GM15510 (cell line): ENCODE measurements around the gene HEPACAM.

ENCODE experiments used
- POLR2A ChIP-seq: IDR thresholded peaks from 3 replicates; pipeline ENCODE4 v1.6.1; 2011; ENCODE audit warnings: borderline replicate concordance; ENCODE audit not compliant: insufficient read length; ENCODE audit errors: extremely low read depth

The HEPACAM gene

DNA sequence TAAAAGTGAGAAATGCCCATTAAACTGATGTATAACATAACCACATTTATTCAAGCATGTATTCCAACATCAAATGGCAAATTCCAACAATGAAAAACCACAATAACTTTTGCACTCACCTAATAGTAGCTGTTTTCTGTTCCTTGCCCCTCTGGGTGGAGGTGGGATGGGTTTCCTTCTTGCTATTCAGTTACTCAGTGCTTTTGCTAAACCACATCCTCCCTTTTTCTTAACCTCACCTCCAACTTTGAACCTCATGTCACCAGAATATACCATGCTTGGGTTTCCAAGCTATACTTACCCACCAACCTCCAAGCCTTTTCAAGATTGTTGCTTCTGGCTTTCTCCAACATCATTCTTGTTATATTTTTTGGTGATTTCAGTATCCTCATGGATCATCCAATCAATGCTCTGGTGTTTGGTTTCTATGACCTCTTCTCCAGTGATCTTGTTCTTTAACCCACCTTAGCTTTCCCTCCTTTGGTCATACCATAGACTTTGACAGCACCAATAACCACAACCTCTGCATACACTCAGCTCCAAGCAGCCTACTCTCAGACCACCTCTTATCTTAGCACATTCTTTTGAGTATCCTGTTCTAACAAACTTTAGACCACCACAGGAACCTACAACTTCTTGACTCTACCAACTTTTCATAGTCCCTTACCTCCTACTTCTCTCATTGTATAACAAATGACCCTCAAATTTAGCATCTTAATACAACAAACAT, 14.9 kb upstream of the HEPACAM start:
- TF ChIP-seq POLR2A: no peak

DNA sequence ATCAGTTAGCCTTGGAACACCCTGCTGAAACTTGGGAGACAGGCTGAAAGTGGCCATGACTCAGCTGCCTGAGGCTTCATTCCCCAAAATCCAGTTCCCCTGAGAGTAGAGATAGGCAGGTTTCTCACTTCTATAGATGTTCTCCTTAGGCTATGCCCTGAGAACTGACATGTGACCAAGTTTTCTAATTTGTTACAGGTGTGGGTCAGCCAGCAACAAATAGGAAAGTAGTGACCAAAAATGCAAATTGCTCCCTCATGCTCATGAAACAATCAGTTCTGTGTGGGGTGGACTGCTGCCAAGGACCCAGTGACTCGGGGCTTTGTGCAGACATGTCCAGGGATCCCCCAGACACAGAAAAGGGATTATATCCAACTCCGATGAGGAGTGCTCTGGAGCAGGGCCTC, 10.9 kb upstream of the HEPACAM start:
- no peak for TF ChIP-seq POLR2A

DNA sequence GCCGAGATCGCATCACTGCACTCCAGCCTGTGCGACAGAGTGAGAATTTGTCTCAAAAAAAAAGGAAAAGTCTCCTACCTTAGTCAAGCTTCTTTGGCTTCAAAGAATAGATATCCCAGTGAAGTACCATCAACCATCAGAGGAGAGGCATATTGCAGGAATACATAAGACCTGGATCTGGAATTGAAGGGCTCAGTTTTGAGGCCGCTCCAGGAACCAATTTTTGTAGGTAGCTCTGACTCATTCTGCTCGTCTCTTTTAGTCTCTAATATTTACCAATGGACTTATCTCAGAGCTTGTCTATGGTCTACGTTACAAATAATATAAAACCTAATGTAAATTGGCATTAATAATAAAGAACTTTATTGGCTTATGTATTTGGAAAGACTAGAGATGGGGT, 10.0 kb upstream of the HEPACAM start:
- no peak for TF ChIP-seq POLR2A

DNA sequence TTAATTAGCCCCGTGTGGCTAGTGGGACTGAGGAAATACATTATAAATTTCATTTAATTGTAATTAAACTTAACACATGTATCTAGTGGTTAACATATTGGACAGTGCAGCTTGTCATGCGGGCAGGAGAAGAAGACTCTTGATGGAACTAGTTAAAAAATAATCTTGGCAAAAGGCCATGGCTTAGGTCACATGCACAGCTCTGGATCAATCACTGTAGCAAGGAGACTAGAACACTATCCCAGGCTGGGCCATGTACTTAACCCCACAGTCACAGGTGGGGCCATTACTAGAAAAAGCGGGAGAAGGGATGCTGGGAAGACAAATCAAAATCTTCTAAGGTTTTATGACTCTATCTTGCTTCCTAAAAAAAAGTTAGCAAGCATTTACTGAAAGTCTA, 8.7 kb upstream of the HEPACAM start:
- no peak for TF ChIP-seq POLR2A

DNA sequence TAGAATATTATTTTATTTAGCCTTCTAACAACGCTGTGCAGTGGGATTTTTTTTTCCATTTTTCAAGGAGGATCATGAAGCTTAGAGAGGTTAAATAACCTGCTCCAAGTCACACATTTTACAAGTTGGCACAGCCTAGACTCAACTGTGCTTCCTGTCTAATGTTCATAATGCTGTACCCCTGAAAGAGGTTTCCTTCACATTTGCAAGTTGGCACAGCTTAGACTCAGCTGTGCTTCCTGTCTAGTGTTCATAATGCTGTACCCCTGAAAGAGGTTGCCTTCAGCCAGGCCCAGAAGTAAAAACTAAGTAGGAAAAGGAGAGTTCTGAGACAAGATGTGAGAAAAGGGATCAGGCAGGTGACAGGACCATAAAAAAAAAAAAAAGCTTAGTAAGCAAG, 7.9 kb upstream of the HEPACAM start:
- TF ChIP-seq POLR2A: no peak

DNA sequence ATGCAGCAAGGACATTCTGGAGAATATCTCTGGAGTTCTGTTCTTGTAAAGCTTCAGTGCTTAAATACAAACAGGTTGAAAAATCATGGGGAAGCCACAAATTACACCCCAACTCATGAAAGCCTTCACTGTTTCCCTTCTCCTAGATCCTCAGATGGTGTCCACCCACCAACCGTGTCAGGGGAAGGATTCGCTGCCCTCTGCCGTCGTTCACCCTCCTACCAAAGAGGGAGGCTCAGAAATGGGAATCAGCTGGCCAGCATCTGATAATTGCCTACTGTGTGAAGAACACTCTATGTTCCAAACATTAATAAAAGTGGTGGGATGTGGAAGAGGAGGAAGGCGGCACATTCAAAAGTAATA, 7.4 kb upstream of the HEPACAM start:
- no peak for TF ChIP-seq POLR2A

DNA sequence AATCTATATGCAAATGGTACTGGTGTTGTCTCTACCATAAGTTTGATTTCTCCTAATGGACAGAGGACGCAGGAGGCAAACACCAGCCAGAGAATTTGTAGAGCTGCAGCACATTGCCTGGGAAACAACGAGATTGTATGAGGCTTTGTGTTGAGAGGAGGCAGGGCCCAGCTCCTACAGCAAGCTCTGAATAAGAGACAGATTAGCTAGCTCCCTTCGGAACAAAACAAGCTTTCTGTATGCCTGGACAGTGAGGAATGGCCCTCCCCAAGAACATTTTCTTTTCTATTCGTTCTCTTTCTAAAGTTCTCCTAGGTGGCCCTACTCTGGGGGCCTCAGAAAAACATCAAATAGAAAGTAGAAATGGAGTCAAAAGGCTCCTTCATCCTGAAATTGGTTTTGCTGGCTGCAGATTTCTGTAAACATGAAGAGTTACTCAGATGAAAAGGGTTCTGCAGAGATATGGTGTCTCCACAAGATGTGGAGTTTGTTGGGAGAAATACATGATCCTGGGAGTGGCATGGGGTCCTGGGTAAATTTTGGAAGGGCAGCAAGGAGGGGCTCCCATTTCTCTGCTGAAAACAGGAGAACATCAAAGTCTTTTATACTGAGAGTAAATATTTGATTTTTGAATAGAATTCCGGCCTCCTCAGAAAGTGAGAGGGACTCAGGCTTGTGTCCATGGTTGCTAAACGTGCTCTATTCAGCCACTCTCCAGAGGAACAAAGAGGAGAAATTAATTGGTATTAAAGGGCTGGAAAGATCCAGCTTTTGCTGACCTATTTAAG, 6.8 kb upstream of the HEPACAM start:
- no peak for TF ChIP-seq POLR2A

DNA sequence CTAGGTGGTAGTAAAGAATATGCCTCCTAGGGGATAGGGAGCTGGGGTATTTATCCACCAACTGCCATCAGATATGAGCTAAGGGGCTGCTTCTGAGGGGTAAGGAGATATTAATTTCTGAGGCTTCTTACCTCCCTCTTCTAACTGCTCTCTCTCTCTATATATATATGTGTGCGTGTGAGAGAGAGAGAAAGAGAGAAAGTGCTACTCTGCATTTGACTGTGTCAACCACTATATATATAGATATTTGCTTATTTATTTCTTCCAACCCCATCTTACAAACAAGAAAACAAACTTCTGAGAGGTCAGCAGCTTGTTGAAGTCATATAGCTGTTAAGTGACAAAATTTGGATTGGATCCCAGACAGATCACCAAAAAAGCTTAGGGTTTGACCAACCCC, 5.9 kb upstream of the HEPACAM start:
- no peak for TF ChIP-seq POLR2A

DNA sequence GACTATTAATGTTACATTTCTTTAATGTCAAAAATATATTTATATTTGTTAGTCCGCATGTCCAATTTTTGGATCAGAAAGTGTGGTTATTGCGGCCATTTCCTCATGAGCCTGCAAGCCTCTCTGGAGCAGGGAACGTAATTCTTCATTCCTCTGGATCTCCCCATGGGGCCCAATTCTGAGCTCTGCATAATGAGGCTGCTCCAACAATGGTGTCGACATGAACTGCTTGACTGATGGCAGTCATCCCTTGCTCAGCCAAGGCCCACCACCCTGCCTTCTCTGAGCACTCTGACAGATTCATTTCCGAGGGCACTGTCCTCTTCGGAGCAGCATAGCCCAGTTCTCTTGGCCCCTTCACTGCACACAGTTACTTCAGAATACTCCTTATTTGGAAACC, 3.1 kb upstream of the HEPACAM start:
- TF ChIP-seq POLR2A: no peak

DNA sequence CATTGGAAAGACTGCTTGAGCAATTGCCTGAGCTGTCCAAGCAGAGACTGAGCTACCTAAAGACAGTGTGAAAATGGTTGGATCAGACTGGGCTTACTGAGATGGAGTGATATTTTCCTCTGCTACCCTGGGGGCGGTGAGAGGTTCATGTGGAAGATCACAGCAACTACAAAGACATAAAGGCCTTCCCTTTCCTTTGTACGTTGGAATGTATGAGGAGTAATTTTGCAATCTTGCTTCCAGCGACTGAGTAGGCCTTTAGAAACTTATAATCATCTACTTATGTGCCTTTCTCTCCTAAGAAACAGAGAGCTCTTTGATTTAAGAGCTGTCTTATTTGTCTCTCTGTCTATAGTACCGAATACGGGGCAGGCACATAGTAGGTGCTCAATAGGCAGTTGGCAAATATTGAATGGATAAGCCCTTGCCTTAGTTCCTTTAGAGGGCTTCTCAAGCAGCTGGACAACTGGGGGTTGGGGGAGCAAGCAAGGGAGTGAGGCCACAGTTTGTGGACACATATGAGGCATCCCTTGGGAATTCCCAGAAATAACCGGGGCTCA, 2.4 kb upstream of the HEPACAM start:
- TF ChIP-seq POLR2A: no peak

DNA sequence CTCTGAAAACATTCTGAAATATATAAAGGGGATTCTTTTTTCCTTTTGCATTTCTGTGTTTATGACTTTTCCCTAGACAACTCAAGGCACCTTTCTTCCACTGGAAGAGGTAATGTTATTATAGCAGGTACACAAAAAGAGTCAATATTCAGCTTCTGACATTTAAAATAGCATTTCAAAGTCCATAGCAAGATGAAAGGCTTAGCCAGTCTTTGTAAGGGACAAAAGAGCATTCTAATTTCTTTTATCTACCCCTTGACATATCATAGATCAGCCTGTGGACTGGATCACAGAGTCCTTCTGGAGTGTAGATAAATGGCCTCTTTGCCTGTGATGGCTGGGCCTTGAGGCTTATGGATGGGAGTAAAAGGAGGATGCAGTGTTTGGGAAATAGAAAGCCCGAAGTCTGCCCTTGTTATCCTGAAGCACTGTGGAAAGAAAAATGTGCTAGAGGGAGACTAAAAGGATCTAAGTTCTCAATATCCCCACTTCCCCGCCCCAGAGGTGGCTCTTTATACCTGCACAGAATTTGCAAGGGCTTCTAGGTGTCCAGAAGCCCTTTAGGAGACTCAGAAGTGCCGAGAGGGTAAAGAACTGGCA, 1.6 kb upstream of the HEPACAM start:
- no peak for TF ChIP-seq POLR2A

DNA sequence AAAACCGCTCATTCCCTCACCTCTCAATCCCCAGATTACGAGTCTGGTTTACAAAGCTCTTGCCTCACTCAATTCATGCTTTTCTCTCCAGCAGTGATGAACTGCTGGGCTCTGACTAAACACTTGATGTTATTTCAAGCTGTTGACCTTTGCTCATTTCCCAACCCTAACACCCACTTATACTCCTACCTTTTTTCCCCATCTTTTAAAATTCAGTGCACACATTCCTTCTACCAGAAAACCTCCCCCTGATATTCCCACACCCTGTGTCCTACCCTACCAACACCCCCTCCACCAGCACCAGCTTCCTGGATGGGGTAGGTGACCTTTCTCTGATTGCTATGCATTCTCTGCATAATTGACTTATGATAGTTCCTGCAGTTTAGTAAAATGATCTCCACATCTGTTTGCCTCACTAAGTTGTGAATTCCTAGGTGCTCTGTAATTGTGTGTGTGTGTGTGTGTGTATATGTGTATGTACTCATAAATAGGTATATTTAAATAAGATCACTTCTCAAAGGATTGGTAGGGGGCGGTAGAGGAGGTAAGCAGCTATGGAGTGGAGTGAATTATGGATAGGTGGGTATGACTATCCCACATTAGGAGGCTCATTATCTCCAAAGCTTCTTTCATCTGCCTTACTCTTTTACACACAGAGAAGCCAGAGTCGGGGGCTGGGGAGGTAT, 842 bp downstream of the HEPACAM start:
- no peak for TF ChIP-seq POLR2A

DNA sequence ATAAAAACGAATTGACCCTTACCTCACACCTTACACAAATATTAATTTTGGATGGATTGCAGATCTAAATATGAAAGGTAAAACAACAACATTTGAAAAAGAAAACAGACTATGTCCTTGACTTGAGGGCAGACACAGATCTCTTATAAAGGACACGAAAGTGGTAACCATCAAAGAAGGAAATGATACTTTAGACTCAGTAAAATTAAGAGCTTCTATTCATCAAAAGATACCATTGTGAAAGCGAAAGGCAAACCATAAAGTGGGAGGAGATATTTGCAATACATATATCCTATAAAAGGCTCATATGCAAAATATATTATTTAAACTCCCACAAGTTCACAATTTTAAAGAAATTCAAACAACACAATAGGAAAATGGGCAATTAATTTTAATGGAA, 5.0 kb downstream of the HEPACAM start:
- TF ChIP-seq POLR2A: no peak

DNA sequence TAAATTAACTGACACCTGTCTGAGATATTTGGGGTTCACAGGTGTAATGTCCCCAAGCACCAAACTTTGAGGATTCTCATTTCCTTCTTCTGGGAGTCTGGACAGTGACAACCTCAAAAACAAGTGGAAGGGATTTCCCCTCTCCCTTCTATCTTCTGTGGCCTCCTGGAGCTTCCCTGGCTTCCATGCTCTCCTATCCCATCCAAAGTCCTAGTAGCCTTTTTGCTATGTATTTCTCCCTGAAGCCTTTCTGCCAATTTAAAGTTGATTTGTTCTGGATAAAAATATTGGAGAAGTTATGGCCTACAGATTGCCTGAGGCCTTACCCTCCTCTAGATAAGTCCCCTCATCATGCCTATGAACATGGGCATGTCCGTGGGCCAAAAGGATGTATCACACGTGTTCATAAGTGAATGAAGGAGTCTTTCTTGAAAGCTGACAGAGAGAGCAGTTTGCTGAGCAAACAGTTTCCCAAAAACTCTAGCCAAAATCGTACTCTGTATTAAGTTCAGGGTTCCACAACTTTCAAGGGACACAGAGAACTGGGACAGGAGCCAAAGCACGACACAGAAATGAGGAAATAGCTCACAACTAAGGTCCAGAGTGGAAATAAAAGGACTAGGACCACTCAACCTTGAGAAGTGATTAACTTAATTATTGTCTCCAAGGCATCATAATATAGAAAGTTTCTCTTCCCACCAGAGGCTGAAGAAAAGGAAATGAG, 6.7 kb downstream of the HEPACAM start:
- TF ChIP-seq POLR2A: no peak
